SK-N-SH (cell line): ENCODE results near the gene PTDSS2. TPM values are rescaled to one million over a fixed set of nuclear protein-coding genes. Genes with fewer than 3 reads are reported as not detected.
A peak's percentile ranks its signal among the peaks of the same experiment; 100 is the strongest.

Experiments used
- CTCF ChIA-PET: fragments of 300-600, 350-600 bp; formaldehyde crosslinking; extraction: SDS; loops from one replicate; lab custom pipeline; 2021; lab: Yijun Ruan, JAX
- POLR2A ChIA-PET: fragments of 350-600 bp; sonication (Branson Sonifier 250); formaldehyde crosslinking; extraction: SDS; loops from one replicate; lab custom pipeline; 2020; ENCODE audit warnings: antibody characterized with exemption, inconsistent platforms; lab: Yijun Ruan, JAX
- DNase-seq: peaks from one replicate; pipeline ENCODE4 v3.0.0; 2012
- H2AFZ ChIP-seq: fragments of 200-600 bp; sonication (generic); 2 replicates; pipeline ENCODE4 v1.8.1; 2016; ENCODE audit warnings: antibody characterized with exemption, mild to moderate bottlenecking, low read depth
- H3F3A ChIP-seq: fragments of 200-600 bp; sonication (generic); replicated peaks from 2 replicates; pipeline ENCODE3; 2016; ENCODE audit warnings: antibody characterized with exemption, mild to moderate bottlenecking; ENCODE audit not compliant: insufficient read depth
- H3K27ac ChIP-seq, 2 experiments: fragments of 200-500 bp in 1 of 2; fragments of 200-600 bp in 1 of 2; sonication (Bioruptor generic) in 1 of 2; sonication (generic), shearing (Covaris generic) in 1 of 2; 2 replicates each; pipeline versions ENCODE4 v1.5.1 to v1.6.1; 2014 to 2016; ENCODE audit warnings: low read depth in 2 of 2, inconsistent platforms in 1 of 2, low read length in 1 of 2, mild to moderate bottlenecking in 1 of 2, mixed read lengths in 1 of 2
- H3K27me3 ChIP-seq: fragments of 200-600 bp; sonication (generic), shearing (Covaris generic); 2 replicates; pipeline ENCODE4 v1.6.1; 2016; ENCODE audit warnings: mixed run types; ENCODE audit not compliant: insufficient read depth
- H3K36me3 ChIP-seq, 2 experiments: fragments of 200-500 bp in 1 of 2; fragments of 200-600 bp in 1 of 2; sonication (Bioruptor generic) in 1 of 2; sonication (generic) in 1 of 2; replicated peaks in 1 of 2; 2 replicates each; pipeline versions ENCODE3 to v1.5.1; 2014 to 2016; ENCODE audit warnings: low read length in 1 of 2, mild to moderate bottlenecking in 1 of 2; ENCODE audit not compliant: insufficient read depth in 2 of 2, control insufficient read depth in 1 of 2
- H3K4me1 ChIP-seq, 2 experiments: fragments of 200-500 bp in 1 of 2; fragments of 200-600 bp in 1 of 2; sonication (Bioruptor generic) in 1 of 2; sonication (generic), shearing (Covaris generic) in 1 of 2; 2 replicates each; pipeline versions ENCODE4 v1.5.1 to v1.6.1; 2014 to 2016; ENCODE audit warnings: low read depth in 1 of 2, low read length in 1 of 2, mixed run types in 1 of 2; ENCODE audit not compliant: insufficient read depth in 2 of 2, control insufficient read depth in 1 of 2
- H3K4me2 ChIP-seq: fragments of 200-600 bp; sonication (generic), shearing (Covaris generic); 2 replicates; pipeline ENCODE4 v1.6.1; 2017; ENCODE audit warnings: mixed run types
- H3K4me3 ChIP-seq, 2 experiments: fragments of 200-500 bp in 1 of 2; fragments of 200-600 bp in 1 of 2; sonication (Bioruptor generic) in 1 of 2; sonication (generic), shearing (Covaris generic) in 1 of 2; 2 replicates each; pipeline versions ENCODE4 v1.5.1 to v1.8.1; 2014 to 2016; ENCODE audit warnings: low read depth in 2 of 2, inconsistent platforms in 1 of 2, low read length in 1 of 2, mild to moderate bottlenecking in 1 of 2, mixed read lengths in 1 of 2, moderate library complexity in 1 of 2
- H3K79me2 ChIP-seq: fragments of 200-600 bp; sonication (generic); 2 replicates; pipeline ENCODE4 v1.8.1; 2017; ENCODE audit warnings: mild to moderate bottlenecking; ENCODE audit not compliant: insufficient read depth
- H3K9ac ChIP-seq: fragments of 200-600 bp; sonication (generic); 2 replicates; pipeline ENCODE4 v1.6.1; 2017; ENCODE audit warnings: mixed run types
- H3K9me2 ChIP-seq: fragments of 200-600 bp; sonication (generic); 2 replicates; pipeline ENCODE4 v1.6.1; 2017; ENCODE audit warnings: mixed run types
- H3K9me3 ChIP-seq: fragments of 200-600 bp; sonication (generic); 2 replicates; pipeline ENCODE4 v1.6.1; 2017; ENCODE audit warnings: mixed run types, mild to moderate bottlenecking, moderate library complexity
- H4K20me1 ChIP-seq: fragments of 200-600 bp; sonication (generic); 2 replicates; pipeline ENCODE4 v1.6.1; 2017; ENCODE audit warnings: mild to moderate bottlenecking, mixed run types; ENCODE audit not compliant: insufficient read depth
- ELF1 ChIP-seq: IDR thresholded peaks from 2 replicates; pipeline ENCODE4 v1.4.0; 2012
- EZH2phosphoT487 ChIP-seq: fragments of 200-600 bp; sonication (generic); IDR thresholded peaks from 2 replicates; pipeline ENCODE4 v1.6.1; 2017; ENCODE audit warnings: low read depth, mixed run types, mild to moderate bottlenecking, antibody characterized with exemption, moderate library complexity, borderline replicate concordance
- FOSL2 ChIP-seq: IDR thresholded peaks from 2 replicates; pipeline ENCODE4 v1.4.0; 2012; ENCODE audit warnings: low read depth, mild to moderate bottlenecking, moderate library complexity, borderline replicate concordance
- FOXJ3 ChIP-seq: sonication (generic); formaldehyde crosslinking; IDR thresholded peaks from 2 replicates; pipeline ENCODE4 v1.5.1; 2020; ENCODE audit warnings: mild to moderate bottlenecking, missing genetic modification reagents
- FOXM1 ChIP-seq: IDR thresholded peaks from 2 replicates; pipeline ENCODE4 v1.4.0; 2012; ENCODE audit warnings: low read depth, mild to moderate bottlenecking
- GABPA ChIP-seq: IDR thresholded peaks from 2 replicates; pipeline ENCODE4 v1.4.0; 2012; ENCODE audit warnings: low read depth, mild to moderate bottlenecking
- GATA2 ChIP-seq: sonication (generic); formaldehyde crosslinking; IDR thresholded peaks from 2 replicates; pipeline ENCODE4 v1.5.0; 2020; ENCODE audit warnings: mild to moderate bottlenecking, missing genetic modification reagents
- MAX ChIP-seq: IDR thresholded peaks from 2 replicates; pipeline ENCODE4 v1.4.0; 2012; ENCODE audit warnings: low read depth
- NFIC ChIP-seq: IDR thresholded peaks from 2 replicates; pipeline ENCODE4 v1.4.0; 2012; ENCODE audit warnings: borderline replicate concordance
- NRF1 ChIP-seq: IDR thresholded peaks from 2 replicates; pipeline ENCODE4 v1.6.1; 2012; ENCODE audit warnings: low read depth, mild to moderate bottlenecking, low read length
- RAD21 ChIP-seq: IDR thresholded peaks from 2 replicates; pipeline ENCODE4 v1.6.1; 2012; ENCODE audit warnings: mild to moderate bottlenecking, low read length
- RCOR1 ChIP-seq: fragments of 150-350 bp; IDR thresholded peaks from 2 replicates; pipeline ENCODE4 v1.6.1; 2017; ENCODE audit warnings: antibody characterized with exemption, low read length
- REST ChIP-seq: IDR thresholded peaks from 2 replicates; pipeline ENCODE4 v1.6.1; 2012; ENCODE audit warnings: mild to moderate bottlenecking, low read depth, low read length, moderate library complexity
- RFX5 ChIP-seq: IDR thresholded peaks from 2 replicates; pipeline ENCODE4 v1.6.1; 2012; ENCODE audit warnings: mild to moderate bottlenecking, improper control_type of control experiment, low read length
- RXRA ChIP-seq: IDR thresholded peaks from 2 replicates; pipeline ENCODE4 v1.4.0; 2012; ENCODE audit warnings: low read depth, mild to moderate bottlenecking, borderline replicate concordance
- SIN3A ChIP-seq: IDR thresholded peaks from 2 replicates; pipeline ENCODE4 v1.6.1; 2012; ENCODE audit warnings: low read depth, mild to moderate bottlenecking, low read length, moderate library complexity, borderline replicate concordance
- SMC3 ChIP-seq: IDR thresholded peaks from 2 replicates; pipeline ENCODE4 v1.6.1; 2012; ENCODE audit warnings: low read depth, low read length, improper control_type of control experiment
- TAF1 ChIP-seq: IDR thresholded peaks from 2 replicates; pipeline ENCODE4 v1.6.1; 2012; ENCODE audit warnings: low read depth, mild to moderate bottlenecking, low read length, moderate library complexity, borderline replicate concordance
- TEAD4 ChIP-seq: IDR thresholded peaks from 2 replicates; pipeline ENCODE4 v1.4.0; 2012; ENCODE audit warnings: mild to moderate bottlenecking, borderline replicate concordance; ENCODE audit not compliant: insufficient read depth
- USF1 ChIP-seq: IDR thresholded peaks from 2 replicates; pipeline ENCODE4 v1.4.0; 2012; ENCODE audit warnings: low read depth, borderline replicate concordance
- ZBTB33 ChIP-seq: IDR thresholded peaks from 2 replicates; pipeline ENCODE4 v1.4.0; 2012; ENCODE audit warnings: low read depth, borderline replicate concordance
- WGBS: methylation state at CpG from one replicate; pipeline ENCODE4 v1.1.6; 2017; ENCODE audit warnings: low lambda C conversion rate; 5-methylcytosine and 5-hydroxymethylcytosine counted together
- polyA plus RNA-seq, 3 experiments: library from polyadenylated mRNA; depleted of rRNA; stranded (reverse); fragments of >200 nt; gene quantifications; 2 replicates each; pipeline ENCODE4 v1.2.3, GENCODE V29; 2012

PTDSS2 gene
- polyA plus RNA-seq, 1 of the 3 experiments (the other 2 are of a cell fraction), result 28.6 TPM

- TF ChIP-seq USF1 (peak; percentile 84), MAX (peak; percentile 94), NRF1 (peak; percentile 79)
Observed at GRCh38 chr11:506238-506994, 56.3 kb downstream of the PTDSS2 start (continued).

GRCh38 chr11:506995-507726 is 57.1 kb downstream of the PTDSS2 start, which contains the start of gene RNH1:
Gene RNH1 (minus strand): TSS chr11:507242. CDS start chr11:502162, 5,080 bp downstream.
- Histone ChIP-seq H3K9me2 (no peaks in the 10 kb centered on the region), H3K27ac (peak within 1 kb of the TSS; percentile 98 to 99), H3K9me3 (no peaks in the 10 kb centered on the region), H3K4me3 (peak within 1 kb of the TSS; percentile 86 to 87), H3F3A (peaks cover 4% of the 10 kb centered on the region), H3K36me3 (peaks cover 10 to 19% of the 10 kb centered on the region in 2 experiments), H3K9ac (peak within 1 kb of the TSS; percentile 91), H3K4me2 (peak within 1 kb of the TSS; percentile 99), H3K4me1 (peaks cover 7 to 9% of the 10 kb centered on the region in 2 experiments; a peak in 2 of 4 replicates), H3K79me2 (peaks cover 57% of the 10 kb centered on the region), H3K27me3 (no peaks in the 10 kb centered on the region), H2AFZ (peak within 1 kb of the TSS; percentile 84; the same call in 1 of the 2 replicates), H4K20me1 (0 out of 2 replicates have a peak, but pooled peaks cover 7% of the 10 kb centered on the region)
- POLR2A ChIA-PET, result interaction anchor here (0.9 to 1.0 kb wide), 3 partner anchors 9 to 69 kb away, joined by 3 to 4 read pairs (median 3); partner anchors contain the start of gene PHRF1
- CTCF ChIA-PET, result interaction anchor here (0.7 to 2.2 kb wide), 5 partner anchors 9 to 277 kb away, joined by 3 to 16 read pairs (median 3); partner anchors contain the start of gene HRAS
- 0% methylated on average over 4 of the region's 93 CpGs for WGBS
- DNase-seq, result peak; percentile 100
- TF ChIP-seq EZH2phosphoT487, result no peak
- TF ChIP-seq USF1, result no peak
- no peak for TF ChIP-seq RCOR1
- no peak for TF ChIP-seq RAD21
- no peak for TF ChIP-seq NFIC
- TF ChIP-seq GABPA, result no peak
- no peak for TF ChIP-seq RFX5
- TF ChIP-seq SIN3A, result no peak
- no peak for TF ChIP-seq SMC3
- TF ChIP-seq GATA2 (CRISPR knock-in tag), result no peak
- no peak for TF ChIP-seq RXRA
- no peak for TF ChIP-seq FOSL2
- peak; percentile 33; the same call in 1 of the 2 replicates for TF ChIP-seq TAF1
- no peak for TF ChIP-seq TEAD4
- TF ChIP-seq ZBTB33, result no peak
- TF ChIP-seq FOXM1, result no peak
- TF ChIP-seq MAX, result peak; percentile 74
- no peak for TF ChIP-seq FOXJ3 (CRISPR knock-in tag)
- no peak for TF ChIP-seq REST
- TF ChIP-seq ELF1, result no peak
